HepG2 (cell line): ENCODE data around the gene ZSCAN32. TPM values are rescaled to one million over a fixed set of nuclear protein-coding genes. Genes with fewer than 3 reads are reported as not detected.

Source experiments
- ARNT ChIP-seq: fragments of 450-650 bp; IDR thresholded peaks from 2 replicates; pipeline ENCODE4 v1.6.1; 2017
- ELF1 ChIP-seq: sonication (generic); formaldehyde crosslinking; IDR thresholded peaks from 2 replicates; pipeline ENCODE4 v1.4.0; 2020; ENCODE audit warnings: missing genetic modification reagents
- HOXA3 ChIP-seq: sonication (generic); formaldehyde crosslinking; IDR thresholded peaks from 2 replicates; pipeline ENCODE4 v1.5.0; 2020; ENCODE audit warnings: missing genetic modification reagents
- IKZF4 ChIP-seq: sonication (generic); formaldehyde crosslinking; IDR thresholded peaks from 2 replicates; pipeline ENCODE4 v1.5.1; 2020; ENCODE audit warnings: borderline replicate concordance, mild to moderate bottlenecking, low read depth, missing genetic modification reagents; ENCODE audit errors: not compliant biosample characterization
- KLF16 ChIP-seq, 2 experiments: sonication (generic) in 1 of 2; formaldehyde crosslinking in 1 of 2; IDR thresholded peaks; 2 replicates each; pipeline versions ENCODE4 v1.6.1 to v1.8.0; 2016 to 2023; ENCODE audit warnings: missing genetic modification reagents in 2 of 2, missing compliant biosample characterization in 1 of 2
- MEIS1 ChIP-seq: sonication (generic); formaldehyde crosslinking; IDR thresholded peaks from 2 replicates; pipeline ENCODE4 v1.9.0; 2021; ENCODE audit warnings: mild to moderate bottlenecking, missing genetic modification reagents, moderate library complexity, borderline replicate concordance
- POGK ChIP-seq: sonication (generic); formaldehyde crosslinking; conservative IDR thresholded peaks from 2 replicates; pipeline ENCODE4 v1.8.0; 2022; ENCODE audit warnings: mild to moderate bottlenecking, moderate library complexity, missing genetic modification reagents
- PREB ChIP-seq: sonication (generic); formaldehyde crosslinking; IDR thresholded peaks from 2 replicates; pipeline ENCODE4 v1.4.0; 2020; ENCODE audit warnings: missing genetic modification reagents
- ZBTB14 ChIP-seq: sonication (generic); formaldehyde crosslinking; IDR thresholded peaks from 2 replicates; pipeline ENCODE4 v1.4.0; 2020; ENCODE audit warnings: missing genetic modification reagents
- ZBTB2 ChIP-seq: sonication (generic); formaldehyde crosslinking; IDR thresholded peaks from 2 replicates; pipeline ENCODE4 v1.8.0; 2022; ENCODE audit warnings: low read depth, missing genetic modification reagents
- ZBTB33 ChIP-seq: sonication (generic); formaldehyde crosslinking; IDR thresholded peaks from 2 replicates; pipeline ENCODE4 v1.4.0; 2020; ENCODE audit warnings: missing genetic modification reagents
- ZFYVE20 ChIP-seq: sonication (generic); formaldehyde crosslinking; IDR thresholded peaks from 2 replicates; pipeline ENCODE4 v1.8.0; 2023; ENCODE audit warnings: low read depth, mild to moderate bottlenecking, moderate library complexity, missing genetic modification reagents, borderline replicate concordance
- ZKSCAN8 ChIP-seq: IDR thresholded peaks from 2 replicates; pipeline ENCODE4 v1.6.1; 2016; ENCODE audit warnings: borderline replicate concordance, missing genetic modification reagents, missing compliant biosample characterization
- ZNF256 ChIP-seq: sonication (generic); formaldehyde crosslinking; conservative IDR thresholded peaks from 2 replicates; pipeline ENCODE4 v1.4.0; 2020; ENCODE audit warnings: missing genetic modification reagents
- ZNF530 ChIP-seq: sonication (generic); formaldehyde crosslinking; IDR thresholded peaks from 2 replicates; pipeline ENCODE4 v1.5.0; 2020; ENCODE audit warnings: low read depth, mild to moderate bottlenecking, missing genetic modification reagents
- ZNF550 ChIP-seq: sonication (generic); formaldehyde crosslinking; IDR thresholded peaks from 2 replicates; pipeline ENCODE4 v1.4.0; 2020; ENCODE audit warnings: mild to moderate bottlenecking, missing genetic modification reagents, borderline replicate concordance
- ZNF670 ChIP-seq: sonication (generic); formaldehyde crosslinking; IDR thresholded peaks from 2 replicates; pipeline ENCODE4 v1.8.0; 2022; ENCODE audit warnings: mild to moderate bottlenecking, missing genetic modification reagents, borderline replicate concordance
- polyA plus RNA-seq, 8 experiments: library from polyadenylated mRNA; depleted of rRNA in 3 of 8; stranded (reverse) in 7 of 8; unstranded in 1 of 8; fragments of >200 nt; fragmentation: Illumina TruSeq in 4 of 8; extraction: Trizol in 4 of 8; gene quantifications; 2 replicates each; pipeline versions ENCODE4 v1.2.1 to v1.2.3, GENCODE V29; 2011 to 2016; ENCODE audit warnings: low read depth in 4 of 8, missing spikeins in 1 of 8, mixed read lengths in 1 of 8; ENCODE audit not compliant: insufficient read depth in 1 of 8
- total RNA-seq, 5 experiments: library from RNA; depleted of rRNA; stranded (reverse); fragments of >200 nt; fragmentation: Illumina TruSeq; extraction: Trizol; gene quantifications; 2 replicates each; pipeline ENCODE4 v1.2.3, GENCODE V29; 2016; ENCODE audit warnings: low read depth in 1 of 5

ZSCAN32 gene
- total and polyA plus RNA-seq, 2 of the 13 experiments (the other 11 are each of a cell fraction or from before 2014, with no cell fraction given): 10.7 to 12.8 TPM

- TF ChIP-seq POGK (CRISPR knock-in tag) (peak; percentile 93), KLF16 (CRISPR knock-in tag; IDR thresholded peaks at IDR 0.05) (peak in 1 of 2 experiments; percentile 93; a peak in 2 of 4 replicates), ZNF530 (CRISPR knock-in tag) (no peak), ZBTB33 (CRISPR knock-in tag) (peak; percentile 31; the same call in 1 of the 2 replicates), ZKSCAN8 (no peak; the same call in 1 of the 2 replicates), ZBTB14 (peak; percentile 56; the same call in 1 of the 2 replicates), ZFYVE20 (CRISPR knock-in tag) (0 out of 2 replicates have a peak, but pooled peaks have one; percentile 39), ARNT (no peak), ZNF256 (CRISPR knock-in tag) (peak; percentile 29; the same call in 1 of the 2 replicates), HOXA3 (CRISPR knock-in tag) (peak; percentile 64; the same call in 1 of the 2 replicates), ZNF670 (CRISPR knock-in tag) (peak; percentile 96), MEIS1 (CRISPR knock-in tag) (peak; percentile 75; the same call in 1 of the 2 replicates), ZNF550 (CRISPR knock-in tag) (no peak), PREB (CRISPR knock-in tag) (peak; percentile 60; the same call in 1 of the 2 replicates), ZBTB2 (peak; percentile 96), IKZF4 (CRISPR knock-in tag) (peak; percentile 29), ELF1 (CRISPR knock-in tag) (peak; percentile 98)
These were observed at the start of gene ZSCAN32, which contains the start of gene ZNF174 (continued) for GRCh38 chr16:3400779-3401688.
